ENCODE measurements around the gene ABHD16B. TPM values are rescaled to one million over a fixed set of nuclear protein-coding genes. Genes with fewer than 3 reads are reported as not detected.

Gene ABHD16B
- total and polyA plus RNA-seq, 4 donors: not detected

DNA sequence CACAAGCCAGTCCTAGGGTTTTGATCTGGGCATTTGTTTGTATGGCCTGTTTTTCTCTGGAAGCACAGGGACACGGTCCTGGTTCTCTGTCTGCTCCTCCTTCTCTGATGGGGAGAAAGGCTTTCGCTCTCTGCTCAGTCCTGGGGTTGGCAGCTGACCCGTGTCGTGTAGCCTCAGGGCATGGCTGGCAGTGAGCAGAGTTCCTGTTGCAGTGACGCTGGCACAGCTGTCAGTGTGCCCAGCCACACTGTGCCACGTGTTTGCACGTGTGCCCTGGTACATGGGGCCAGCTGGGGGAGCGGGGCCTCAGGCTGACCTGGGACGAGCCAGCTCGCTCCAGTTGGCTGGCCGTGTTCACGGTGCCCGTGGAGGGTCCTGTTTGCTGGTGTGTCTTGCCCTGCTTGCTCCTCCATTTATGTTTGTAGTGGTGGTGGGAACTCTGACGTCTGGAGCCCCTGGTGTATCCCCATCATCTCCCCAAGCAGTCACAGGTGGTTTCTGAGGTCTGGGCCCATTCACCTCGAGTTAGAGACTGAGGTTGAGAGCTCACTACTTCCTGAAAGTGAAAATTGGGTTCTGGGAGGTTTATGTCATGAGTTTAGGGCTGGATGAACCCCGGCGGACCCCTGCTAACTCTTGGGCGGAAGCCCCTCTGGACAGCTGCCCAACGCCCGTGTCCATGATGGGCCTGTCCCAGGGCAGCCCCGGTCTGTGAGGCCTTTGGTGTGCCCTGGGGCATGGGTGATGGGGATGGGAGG lies 23.4 kb downstream of the ABHD16B start:
- no peak overlapping the region for H3K27ac ChIP-seq (ENCODE audit: low read depth, low read length)
- no peaks in the 10 kb centered on the region for H3K27me3 ChIP-seq (ENCODE audit: control insufficient read depth, insufficient read depth, low read length)
- H3K36me3 ChIP-seq (ENCODE audit: control insufficient read depth, insufficient read depth, low read length): peaks cover 87% of the 10 kb centered on the region
- H3K4me3 ChIP-seq (ENCODE audit: low read depth, low read length): no peak overlapping the region
- 90% methylated on average over 15 of the region's 21 CpGs for WGBS (ENCODE audit: insufficient coverage)
- no peak for DNase-seq (ENCODE audit: low read depth in 4 of 6, low spot score in 6 of 6)
- H3K9me3 ChIP-seq (ENCODE audit: control insufficient read depth, insufficient read depth, low read length): no peaks in the 10 kb centered on the region
- no peaks in the 10 kb centered on the region for H3K4me1 ChIP-seq (ENCODE audit: control insufficient read depth, insufficient read depth, low read length)

- WGBS (ENCODE audit: insufficient coverage): 90% methylated on average over 25 of the region's 27 CpGs
- no peak for DNase-seq (ENCODE audit: low read depth in 4 of 6, low spot score in 6 of 6)
- no peak overlapping the region for H3K4me3 ChIP-seq (ENCODE audit: low read depth, low read length)
- no peaks in the 10 kb centered on the region for H3K27me3 ChIP-seq (ENCODE audit: control insufficient read depth, insufficient read depth, low read length)
- no peaks in the 10 kb centered on the region for H3K9me3 ChIP-seq (ENCODE audit: control insufficient read depth, insufficient read depth, low read length)
- peaks cover 92% of the 10 kb centered on the region for H3K36me3 ChIP-seq (ENCODE audit: control insufficient read depth, insufficient read depth, low read length)
- no peak overlapping the region for H3K27ac ChIP-seq (ENCODE audit: low read depth, low read length)
- no peaks in the 10 kb centered on the region for H3K4me1 ChIP-seq (ENCODE audit: control insufficient read depth, insufficient read depth, low read length)
Measured at GRCh38 chr20:63885264-63886053, 24.2 kb downstream of the ABHD16B start.

DNA sequence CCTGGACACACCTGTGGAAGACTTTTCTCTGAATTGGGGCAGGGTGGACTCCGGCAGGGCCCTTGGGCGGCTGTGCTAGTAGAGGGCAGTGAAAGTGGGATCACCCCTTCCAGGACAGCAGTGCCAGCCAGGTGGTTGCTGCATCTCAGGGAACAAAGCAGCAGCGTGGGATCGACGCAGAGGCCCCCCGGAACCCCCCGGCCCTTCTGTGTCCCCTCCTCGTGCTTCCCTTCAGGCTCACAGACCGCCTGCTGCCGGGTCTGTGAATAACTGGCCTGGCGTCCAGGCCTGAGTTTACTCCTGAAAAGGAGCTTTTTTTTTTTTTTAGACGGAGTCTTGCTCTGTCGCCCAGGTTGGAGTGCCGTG lies 24.7 kb downstream of the ABHD16B start:
- no peak overlapping the region for H3K27ac ChIP-seq (ENCODE audit: low read depth, low read length)
- 97% methylated on average over 8 of the region's 14 CpGs for WGBS (ENCODE audit: insufficient coverage)
- no peak for DNase-seq (ENCODE audit: low read depth in 4 of 6, low spot score in 6 of 6)
- no peaks in the 10 kb centered on the region for H3K9me3 ChIP-seq (ENCODE audit: control insufficient read depth, insufficient read depth, low read length)
- H3K4me1 ChIP-seq (ENCODE audit: control insufficient read depth, insufficient read depth, low read length): no peaks in the 10 kb centered on the region
- H3K27me3 ChIP-seq (ENCODE audit: control insufficient read depth, insufficient read depth, low read length): no peaks in the 10 kb centered on the region
- H3K36me3 ChIP-seq (ENCODE audit: control insufficient read depth, insufficient read depth, low read length): peaks cover 93% of the 10 kb centered on the region
- H3K4me3 ChIP-seq (ENCODE audit: low read depth, low read length): no peak overlapping the region

DNA sequence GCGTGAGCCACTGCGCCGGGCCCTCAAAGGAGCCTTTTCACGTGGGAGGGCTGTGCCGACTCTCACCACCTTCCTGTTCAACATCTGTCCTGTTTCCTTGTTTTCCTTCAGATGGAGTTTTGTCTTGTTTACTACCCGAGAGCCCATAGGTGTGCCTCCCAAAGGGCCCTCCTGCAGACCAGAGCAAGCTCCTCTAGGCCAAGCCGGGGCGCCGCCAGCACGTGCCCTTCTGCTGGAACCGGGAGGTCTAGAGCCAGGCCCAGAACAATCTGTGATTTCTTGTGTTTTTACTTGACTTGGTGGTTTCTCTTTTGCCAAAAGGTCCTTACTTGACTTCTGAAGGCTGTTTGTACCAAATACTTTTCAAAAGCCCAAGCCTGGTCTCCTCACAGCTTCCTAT lies 25.6 kb downstream of the ABHD16B start:
- H3K4me1 ChIP-seq (ENCODE audit: control insufficient read depth, insufficient read depth, low read length): no peaks in the 10 kb centered on the region
- 97% methylated on average over 11 of the region's 11 CpGs for WGBS (ENCODE audit: insufficient coverage)
- no peaks in the 10 kb centered on the region for H3K27me3 ChIP-seq (ENCODE audit: control insufficient read depth, insufficient read depth, low read length)
- no peak overlapping the region for H3K27ac ChIP-seq (ENCODE audit: low read depth, low read length)
- H3K9me3 ChIP-seq (ENCODE audit: control insufficient read depth, insufficient read depth, low read length): no peaks in the 10 kb centered on the region
- peaks cover 92% of the 10 kb centered on the region for H3K36me3 ChIP-seq (ENCODE audit: control insufficient read depth, insufficient read depth, low read length)
- no peak for DNase-seq (ENCODE audit: low read depth in 4 of 6, low spot score in 6 of 6)
- H3K4me3 ChIP-seq (ENCODE audit: low read depth, low read length): no peak overlapping the region

DNA sequence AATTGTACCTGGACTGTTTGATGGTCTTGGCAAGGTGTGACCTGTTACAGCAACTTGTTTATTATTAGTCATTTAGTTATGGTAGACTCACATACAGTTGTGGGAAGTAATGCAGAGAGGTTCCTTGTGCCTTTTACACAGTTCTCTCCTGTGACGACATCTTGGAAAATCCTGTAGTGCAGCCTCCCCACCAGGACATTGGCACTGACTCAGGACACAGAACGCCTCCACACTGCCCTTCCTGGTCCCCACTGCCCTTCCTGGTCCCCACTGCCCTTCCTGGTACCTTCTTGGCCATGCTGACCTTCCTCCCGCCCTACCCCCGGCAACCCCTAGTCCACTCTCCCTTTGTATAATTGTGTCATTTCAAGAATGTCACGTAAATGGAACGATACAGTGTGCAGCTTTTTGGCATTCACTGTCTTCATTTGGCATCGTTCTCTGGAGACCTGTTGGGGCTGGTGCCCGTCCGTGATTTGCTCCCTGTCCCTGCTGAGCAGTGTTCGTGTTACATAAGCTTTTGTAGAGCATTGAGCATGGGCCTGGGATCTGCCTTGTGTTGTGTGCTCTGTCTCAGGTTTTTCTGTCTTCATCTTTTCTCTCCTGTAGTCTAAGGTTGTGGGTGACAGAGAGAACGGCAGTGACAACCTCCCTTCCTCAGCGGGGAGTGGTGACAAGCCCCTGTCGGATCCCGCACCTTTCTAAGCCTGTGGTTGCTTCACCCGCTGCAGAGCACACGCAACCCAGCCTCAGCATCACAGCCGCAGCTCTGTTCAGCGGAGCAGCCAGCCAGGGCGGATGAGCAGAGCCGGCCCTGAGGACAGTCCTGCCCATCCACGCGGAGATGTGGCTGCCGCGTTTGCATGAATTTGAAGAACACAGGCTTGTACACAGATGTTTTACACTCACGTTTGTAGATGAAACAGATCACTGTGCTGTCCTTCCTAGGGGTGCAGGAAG lies 28.2 kb downstream of the ABHD16B start:
- peaks cover 7% of the 10 kb centered on the region for H3K4me1 ChIP-seq (ENCODE audit: control insufficient read depth, insufficient read depth, low read length)
- 91% methylated on average over 21 of the region's 25 CpGs for WGBS (ENCODE audit: insufficient coverage)
- DNase-seq (ENCODE audit: low read depth in 4 of 6, low spot score in 6 of 6): no peak
- H3K27ac ChIP-seq (ENCODE audit: low read depth, low read length): no peak overlapping the region
- no peaks in the 10 kb centered on the region for H3K27me3 ChIP-seq (ENCODE audit: control insufficient read depth, insufficient read depth, low read length)
- H3K9me3 ChIP-seq (ENCODE audit: control insufficient read depth, insufficient read depth, low read length): no peaks in the 10 kb centered on the region
- no peak overlapping the region for H3K4me3 ChIP-seq (ENCODE audit: low read depth, low read length)
- H3K36me3 ChIP-seq (ENCODE audit: control insufficient read depth, insufficient read depth, low read length): peaks cover 66% of the 10 kb centered on the region

DNA sequence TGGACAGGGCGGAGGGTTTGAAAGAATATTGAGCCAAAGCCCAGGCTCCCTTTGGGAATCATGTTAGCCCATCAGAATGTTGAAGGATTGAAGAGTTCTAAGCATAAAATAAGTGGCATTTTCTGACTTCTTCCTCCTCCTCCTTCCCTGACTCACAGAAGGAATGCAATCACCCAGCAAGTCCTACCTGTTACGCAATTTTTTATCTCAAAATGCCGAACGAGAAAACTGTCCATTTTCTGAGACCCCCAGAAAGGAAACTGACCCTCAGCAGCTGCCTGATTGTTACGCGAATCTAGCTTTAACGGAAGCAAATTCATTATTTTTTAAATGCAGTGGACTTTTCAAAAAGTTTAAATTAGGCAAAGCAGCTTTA lies 28.9 kb downstream of the ABHD16B start:
- H3K27ac ChIP-seq (ENCODE audit: low read depth, low read length): no peak overlapping the region
- DNase-seq (ENCODE audit: low read depth in 4 of 6, low spot score in 6 of 6): no peak
- peaks cover 59% of the 10 kb centered on the region for H3K36me3 ChIP-seq (ENCODE audit: control insufficient read depth, insufficient read depth, low read length)
- H3K4me3 ChIP-seq (ENCODE audit: low read depth, low read length): no peak overlapping the region
- WGBS (ENCODE audit: insufficient coverage): 90% methylated on average over 3 of the region's 7 CpGs
- H3K9me3 ChIP-seq (ENCODE audit: control insufficient read depth, insufficient read depth, low read length): no peaks in the 10 kb centered on the region
- H3K27me3 ChIP-seq (ENCODE audit: control insufficient read depth, insufficient read depth, low read length): no peaks in the 10 kb centered on the region
- H3K4me1 ChIP-seq (ENCODE audit: control insufficient read depth, insufficient read depth, low read length): peaks cover 9% of the 10 kb centered on the region

- Histone ChIP-seq H3K36me3 (ENCODE audit: control insufficient read depth, insufficient read depth, low read length) (peaks cover 55% of the 10 kb centered on the region), H3K4me1 (ENCODE audit: control insufficient read depth, insufficient read depth, low read length) (peaks cover 9% of the 10 kb centered on the region), H3K27me3 (ENCODE audit: control insufficient read depth, insufficient read depth, low read length) (no peaks in the 10 kb centered on the region), H3K27ac (ENCODE audit: low read depth, low read length) (no peak overlapping the region), H3K4me3 (ENCODE audit: low read depth, low read length) (no peak overlapping the region), H3K9me3 (ENCODE audit: control insufficient read depth, insufficient read depth, low read length) (no peaks in the 10 kb centered on the region)
- DNase-seq (ENCODE audit: low read depth in 4 of 6, low spot score in 6 of 6): no peak
- whole genome bisulfite sequencing (ENCODE audit: insufficient coverage): 100% methylated on average over 4 of the region's 7 CpGs
Measured at GRCh38 chr20:63890616-63891015, 29.3 kb downstream of the ABHD16B start.

- Histone ChIP-seq H3K27ac (ENCODE audit: low read depth, low read length) (no peak overlapping the region), H3K27me3 (ENCODE audit: control insufficient read depth, insufficient read depth, low read length) (no peaks in the 10 kb centered on the region), H3K4me1 (ENCODE audit: control insufficient read depth, insufficient read depth, low read length) (peaks cover 12% of the 10 kb centered on the region), H3K9me3 (ENCODE audit: control insufficient read depth, insufficient read depth, low read length) (no peaks in the 10 kb centered on the region), H3K36me3 (ENCODE audit: control insufficient read depth, insufficient read depth, low read length) (peaks cover 48% of the 10 kb centered on the region), H3K4me3 (ENCODE audit: low read depth, low read length) (no peak overlapping the region)
- DNase-seq (ENCODE audit: low read depth in 4 of 6, low spot score in 6 of 6): no peak
- WGBS (ENCODE audit: insufficient coverage): 86% methylated on average over 25 of the region's 29 CpGs
Measured at GRCh38 chr20:63891061-63892002, 30.0 kb downstream of the ABHD16B start.

Data from spinal cord (tissue), 10 donors.